Activated naive CD8-positive, alpha-beta T cell treated with anti-CD3 and anti-CD28 coated beads, Interleukin-2, amount 50 U/mL, for 24 hours (primary cell): ENCODE data around the gene NUF2.
"Not testable (repeated sequence)": the region's sequence is repeated elsewhere in the genome, so short reads cannot be mapped to it uniquely, and the experiment has no call there.

Source experiments
- ATAC-seq: fragments of 150-1000 bp; cut with Tn5 transposase; one replicate; pipeline ENCODE4 v1.10.0; 2021
- DNase-seq: peaks from one replicate; pipeline ENCODE4 v3.0.0; 2021
- H3K27ac Mint-ChIP-seq: one replicate; pipeline ENCODE4 v1.8.0; 2021; ENCODE audit warnings: mild to moderate bottlenecking, mixed read lengths
- H3K27me3 Mint-ChIP-seq: one replicate; pipeline ENCODE4 v1.8.0; 2021; ENCODE audit warnings: mixed read lengths
- H3K36me3 Mint-ChIP-seq: one replicate; pipeline ENCODE4 v1.8.0; 2021; ENCODE audit warnings: low read depth, mixed read lengths
- H3K4me1 Mint-ChIP-seq: one replicate; pipeline ENCODE4 v1.8.0; 2021; ENCODE audit warnings: mixed read lengths
- H3K4me3 Mint-ChIP-seq: one replicate; pipeline ENCODE4 v1.8.0; 2021; ENCODE audit warnings: mild to moderate bottlenecking, moderate library complexity, mixed read lengths
- H3K9me3 Mint-ChIP-seq: one replicate; pipeline ENCODE4 v1.8.0; 2021; ENCODE audit warnings: mixed read lengths

The NUF2 gene

GRCh38 chr1:163321311-163322305 lies at the start of gene NUF2:
Gene NUF2, plus strand, starts transcription at chr1:163321954. Its CDS starts 4,098 bp downstream, at chr1:163326052.
- H3K9me3 Mint-ChIP-seq = no peaks in the 10 kb centered on the region
- H3K27ac Mint-ChIP-seq = peak within 1 kb of the TSS; percentile 94
- H3K36me3 Mint-ChIP-seq = peaks cover 8% of the 10 kb centered on the region
- peak within 1 kb of the TSS; percentile 91 for H3K4me3 Mint-ChIP-seq
- ATAC-seq = peak; percentile 98
- H3K27me3 Mint-ChIP-seq = no peaks in the 10 kb centered on the region
- peak; percentile 96 for DNase-seq
- peaks cover 24% of the 10 kb centered on the region for H3K4me1 Mint-ChIP-seq

DNA sequence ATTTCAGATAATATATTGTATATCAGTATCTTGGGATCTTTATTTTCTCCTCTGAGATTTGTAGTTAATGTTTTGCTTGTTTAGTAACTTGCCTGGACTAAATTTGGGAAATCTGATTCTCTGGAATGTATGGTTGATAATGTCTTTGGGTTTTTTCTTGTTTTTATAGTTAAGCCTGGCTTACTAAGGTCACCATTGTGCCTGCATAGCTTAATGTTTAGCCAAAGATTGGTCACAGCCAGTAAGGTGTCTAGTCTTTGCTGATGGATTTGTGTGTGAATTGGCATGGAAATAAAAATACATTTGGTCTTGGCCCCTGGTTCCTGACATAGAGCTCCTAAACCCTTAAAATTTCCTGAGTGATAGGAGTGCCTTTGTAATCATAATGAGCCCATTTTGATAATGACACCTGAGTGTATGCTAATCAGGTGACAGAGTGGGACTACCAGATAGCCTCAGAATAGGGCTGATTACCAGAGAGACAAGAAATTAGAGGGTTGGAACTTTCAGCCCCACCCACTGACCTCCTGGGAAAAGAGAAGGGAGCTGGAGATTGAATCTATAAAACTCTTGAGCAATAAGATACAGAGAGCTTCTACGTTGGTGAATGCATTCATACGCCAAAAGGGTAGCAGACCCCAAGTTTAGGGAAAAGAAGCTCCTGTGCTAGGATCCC lies 47.9 kb upstream of the NUF2 start:
- Mint-ChIP-seq H3K9me3 (peaks cover 19% of the 10 kb centered on the region), H3K27ac (no peak overlapping the region), H3K36me3 (peaks cover 38% of the 10 kb centered on the region), H3K4me1 (peaks cover 11% of the 10 kb centered on the region), H3K27me3 (no peaks in the 10 kb centered on the region), H3K4me3 (no peak overlapping the region)
- ATAC-seq (no peak), DNase-seq (no peak)

GRCh38 chr1:163275222-163275621 lies 46.5 kb upstream of the NUF2 start:
- DNase-seq (no peak), ATAC-seq (no peak)
- peaks cover 11% of the 10 kb centered on the region for H3K4me1 Mint-ChIP-seq
- no peaks in the 10 kb centered on the region for H3K27me3 Mint-ChIP-seq
- H3K4me3 Mint-ChIP-seq = no peak overlapping the region
- H3K9me3 Mint-ChIP-seq = peaks cover 31% of the 10 kb centered on the region
- peaks cover 45% of the 10 kb centered on the region for H3K36me3 Mint-ChIP-seq
- no peak overlapping the region for H3K27ac Mint-ChIP-seq

DNA sequence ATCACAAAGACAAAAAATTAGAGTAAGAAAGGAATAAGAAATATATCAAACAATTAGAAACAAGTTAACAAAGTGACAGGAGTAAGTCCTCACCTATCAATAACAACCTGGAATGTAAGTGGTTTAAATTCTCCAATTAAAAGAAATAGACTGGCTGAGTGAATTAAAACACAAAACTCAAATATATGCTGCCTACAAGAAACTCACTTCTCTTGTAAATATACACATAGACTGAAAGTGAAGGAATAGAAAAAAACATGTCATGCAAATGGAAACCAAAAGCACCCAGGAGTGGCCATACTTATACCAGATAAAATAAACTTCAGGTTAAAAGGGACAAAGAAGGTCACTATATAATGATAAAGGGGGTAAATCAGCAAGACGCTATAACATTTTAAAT lies 43.2 kb upstream of the NUF2 start:
- H3K4me3 Mint-ChIP-seq = no peak overlapping the region
- DNase-seq (no peak), ATAC-seq (no peak)
- peaks cover 45% of the 10 kb centered on the region for H3K9me3 Mint-ChIP-seq
- H3K4me1 Mint-ChIP-seq = no peaks in the 10 kb centered on the region
- no peak overlapping the region for H3K27ac Mint-ChIP-seq
- no peaks in the 10 kb centered on the region for H3K27me3 Mint-ChIP-seq
- H3K36me3 Mint-ChIP-seq = peaks cover 63% of the 10 kb centered on the region

DNA sequence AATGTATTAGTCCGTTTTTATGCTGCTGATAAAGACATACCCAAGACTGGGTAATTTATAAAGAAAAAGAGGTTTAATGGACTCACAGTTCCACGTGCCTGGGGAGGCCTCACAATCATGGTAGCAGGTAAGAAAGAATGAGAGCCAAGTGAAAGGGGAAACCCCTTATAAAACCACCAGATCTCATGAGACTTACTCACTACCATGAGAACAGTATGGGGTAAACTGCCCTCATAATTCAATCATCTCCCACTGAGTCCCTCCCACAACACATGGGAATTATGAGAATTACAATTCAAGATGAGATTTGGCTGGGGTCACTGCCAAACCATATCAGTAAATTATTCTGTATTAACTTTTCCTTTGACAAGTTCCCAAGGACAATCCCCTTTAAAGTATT lies 36.9 kb upstream of the NUF2 start:
- DNase-seq, H3K4me1 Mint-ChIP-seq, H3K27ac Mint-ChIP-seq, H3K4me3 Mint-ChIP-seq, H3K27me3 Mint-ChIP-seq: not testable (repeated sequence)
- H3K9me3 Mint-ChIP-seq = peaks cover 17% of the 10 kb centered on the region
- peak; percentile 54 for ATAC-seq
- H3K36me3 Mint-ChIP-seq = peaks cover 33% of the 10 kb centered on the region

DNA sequence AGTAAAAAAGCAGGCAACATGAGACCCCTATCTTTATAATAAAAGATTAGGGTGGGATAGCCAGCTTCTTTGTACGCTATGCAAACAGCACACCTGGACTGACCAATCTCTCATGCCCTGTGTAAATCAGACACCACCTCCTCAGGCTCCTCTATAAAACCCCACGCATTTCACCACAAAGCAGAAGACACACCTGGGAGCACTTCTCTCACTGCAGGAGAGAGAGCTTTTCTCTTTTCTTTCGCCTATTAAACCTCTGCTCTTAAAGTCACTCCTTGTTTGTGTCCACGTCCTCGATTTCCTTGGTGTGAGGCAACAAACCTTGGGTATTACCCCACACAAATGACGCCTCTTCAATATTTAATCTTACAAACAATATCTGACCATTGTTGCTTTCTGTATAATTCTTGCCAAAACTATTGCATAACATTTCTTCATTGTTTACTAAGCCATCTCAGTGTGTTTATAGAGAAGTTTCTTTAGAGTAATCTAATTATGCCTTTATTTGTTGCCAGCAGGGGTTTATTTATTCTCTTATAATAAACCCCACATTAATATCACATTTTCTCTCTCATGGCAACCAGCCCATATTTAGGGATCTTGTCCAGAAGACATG lies 31.6 kb upstream of the NUF2 start:
- ATAC-seq (no peak), DNase-seq (no peak)
- Mint-ChIP-seq H3K9me3 (peaks cover 12% of the 10 kb centered on the region), H3K4me3 (no peak overlapping the region), H3K36me3 (peaks cover 30% of the 10 kb centered on the region), H3K27me3 (no peaks in the 10 kb centered on the region), H3K27ac (no peak overlapping the region), H3K4me1 (no peaks in the 10 kb centered on the region)

DNA sequence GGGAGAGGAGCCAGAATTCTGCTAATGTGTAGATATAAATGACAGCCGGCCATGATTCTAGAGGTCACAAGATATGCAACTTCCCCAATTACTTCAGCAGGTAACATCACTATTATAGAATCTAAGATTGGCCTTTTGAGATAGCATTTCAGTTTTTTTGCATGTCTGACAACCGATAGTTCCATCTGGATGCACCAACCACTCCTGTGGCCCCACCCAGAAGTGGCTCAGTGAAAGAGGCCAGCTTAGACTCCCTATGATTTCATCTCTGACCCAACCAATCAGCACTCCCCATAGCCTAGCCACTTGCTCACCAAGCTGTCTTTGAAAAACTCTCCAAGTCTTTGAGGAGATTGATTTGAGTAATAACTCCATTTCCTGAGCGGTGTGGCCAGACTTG lies 30.3 kb upstream of the NUF2 start:
- peaks cover 12% of the 10 kb centered on the region for H3K9me3 Mint-ChIP-seq
- no peak overlapping the region for H3K4me3 Mint-ChIP-seq
- no peaks in the 10 kb centered on the region for H3K27me3 Mint-ChIP-seq
- DNase-seq (no peak), ATAC-seq (no peak)
- peaks cover 30% of the 10 kb centered on the region for H3K36me3 Mint-ChIP-seq
- no peaks in the 10 kb centered on the region for H3K4me1 Mint-ChIP-seq
- H3K27ac Mint-ChIP-seq = no peak overlapping the region

DNA sequence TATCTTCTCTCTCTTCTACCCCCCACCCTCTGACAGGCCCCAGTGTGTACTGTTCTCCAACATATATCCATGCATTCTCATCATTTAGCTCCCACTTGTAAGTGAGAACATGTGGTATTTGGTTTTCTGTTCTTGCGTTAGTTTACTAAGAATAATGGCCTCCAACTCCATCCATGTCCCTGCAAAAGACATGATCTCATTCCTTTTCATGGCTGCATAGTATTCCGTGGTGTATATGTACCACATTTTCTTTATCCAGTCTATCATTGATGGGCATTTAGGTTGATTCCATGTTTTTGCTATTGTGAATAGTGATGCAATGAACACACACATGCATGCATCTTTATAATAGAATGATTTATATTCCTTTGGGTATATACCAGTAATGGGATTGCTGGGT lies 29.6 kb upstream of the NUF2 start:
- H3K4me3 Mint-ChIP-seq, H3K4me1 Mint-ChIP-seq, H3K27ac Mint-ChIP-seq, DNase-seq, H3K27me3 Mint-ChIP-seq, ATAC-seq: not testable (repeated sequence)
- Mint-ChIP-seq H3K36me3 (peaks cover 30% of the 10 kb centered on the region), H3K9me3 (peaks cover 12% of the 10 kb centered on the region)

DNA sequence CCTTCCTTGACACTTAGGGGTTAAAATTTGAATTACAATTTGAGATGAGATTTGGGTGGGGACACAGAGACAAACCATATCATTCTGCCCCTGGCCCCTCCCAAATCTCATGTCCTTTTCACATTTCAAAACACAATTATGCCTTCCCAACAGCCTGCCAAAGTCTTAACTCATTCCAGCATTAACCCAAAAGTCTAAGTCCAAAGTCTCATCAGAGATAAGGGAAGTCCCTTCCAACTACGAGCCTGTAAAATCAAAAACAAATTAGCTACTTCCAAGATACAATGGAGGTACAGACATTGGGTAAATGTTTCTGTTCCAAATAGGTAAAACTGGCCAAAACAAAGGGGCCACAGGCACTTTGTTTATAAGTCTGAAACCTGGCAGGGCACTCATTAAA lies 28.3 kb upstream of the NUF2 start:
- not testable (repeated sequence) for H3K27me3 Mint-ChIP-seq, H3K4me3 Mint-ChIP-seq, DNase-seq, H3K27ac Mint-ChIP-seq, H3K4me1 Mint-ChIP-seq, ATAC-seq
- H3K36me3 Mint-ChIP-seq = peaks cover 33% of the 10 kb centered on the region
- peaks cover 12% of the 10 kb centered on the region for H3K9me3 Mint-ChIP-seq

DNA sequence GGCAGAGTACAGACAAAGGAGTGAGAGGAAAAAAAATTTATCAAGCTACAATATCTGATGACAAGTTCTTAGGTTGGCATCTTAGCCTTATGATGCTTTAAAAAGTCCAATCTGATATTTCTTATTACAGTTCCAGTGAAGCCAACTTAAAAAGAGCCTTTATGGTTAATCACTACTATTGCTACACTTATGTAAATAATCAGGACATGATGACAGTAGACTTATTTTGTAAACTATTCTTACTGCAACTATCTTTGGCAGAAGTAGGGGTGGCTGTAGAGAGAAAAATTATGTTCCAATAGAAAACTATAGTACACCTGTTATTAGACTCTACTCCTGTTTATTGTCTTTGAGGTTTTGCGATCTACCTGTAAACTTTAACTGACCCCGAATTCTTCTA lies 25.8 kb upstream of the NUF2 start:
- Mint-ChIP-seq H3K4me1 (no peaks in the 10 kb centered on the region), H3K36me3 (peaks cover 34% of the 10 kb centered on the region), H3K27ac (no peak overlapping the region), H3K27me3 (no peaks in the 10 kb centered on the region), H3K9me3 (peaks cover 12% of the 10 kb centered on the region), H3K4me3 (no peak overlapping the region)
- ATAC-seq (no peak), DNase-seq (no peak)

- Mint-ChIP-seq H3K4me3 (no peak overlapping the region), H3K27ac (no peak overlapping the region), H3K9me3 (peaks cover 12% of the 10 kb centered on the region), H3K36me3 (peaks cover 35% of the 10 kb centered on the region), H3K4me1 (no peaks in the 10 kb centered on the region), H3K27me3 (no peaks in the 10 kb centered on the region)
- ATAC-seq (no peak), DNase-seq (no peak)
These were observed 25.1 kb upstream of the NUF2 start for GRCh38 chr1:163296504-163297263.

GRCh38 chr1:163298365-163298764 lies 23.4 kb upstream of the NUF2 start:
- Mint-ChIP-seq H3K4me1 (no peaks in the 10 kb centered on the region), H3K9me3 (peaks cover 3% of the 10 kb centered on the region), H3K27ac (no peak overlapping the region), H3K36me3 (peaks cover 25% of the 10 kb centered on the region), H3K4me3 (no peak overlapping the region), H3K27me3 (no peaks in the 10 kb centered on the region)
- DNase-seq (no peak), ATAC-seq (no peak)

DNA sequence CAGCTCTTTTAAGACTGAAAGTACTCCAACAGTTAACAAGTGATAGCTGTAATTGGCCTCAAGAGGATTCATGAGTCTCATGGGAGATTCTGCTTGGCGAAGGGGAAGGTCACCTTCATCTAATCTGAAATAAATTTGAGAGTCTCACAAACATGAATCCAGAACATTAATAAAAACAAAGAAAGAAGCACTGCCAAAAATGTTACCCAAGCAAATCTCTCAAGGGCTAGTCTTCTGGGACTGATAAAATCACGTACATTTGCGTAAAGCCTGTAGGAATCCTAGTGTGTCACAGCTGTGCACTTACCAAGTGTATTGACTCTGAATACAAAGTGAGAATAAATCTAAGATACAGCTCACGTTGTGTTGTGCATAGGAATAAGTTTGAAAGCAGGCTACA lies 21.2 kb upstream of the NUF2 start:
- Mint-ChIP-seq H3K4me3 (no peak overlapping the region), H3K27ac (no peak overlapping the region), H3K4me1 (no peaks in the 10 kb centered on the region), H3K27me3 (no peaks in the 10 kb centered on the region), H3K9me3 (no peaks in the 10 kb centered on the region), H3K36me3 (peaks cover 23% of the 10 kb centered on the region)
- no peak for ATAC-seq
- no peak for DNase-seq

DNA sequence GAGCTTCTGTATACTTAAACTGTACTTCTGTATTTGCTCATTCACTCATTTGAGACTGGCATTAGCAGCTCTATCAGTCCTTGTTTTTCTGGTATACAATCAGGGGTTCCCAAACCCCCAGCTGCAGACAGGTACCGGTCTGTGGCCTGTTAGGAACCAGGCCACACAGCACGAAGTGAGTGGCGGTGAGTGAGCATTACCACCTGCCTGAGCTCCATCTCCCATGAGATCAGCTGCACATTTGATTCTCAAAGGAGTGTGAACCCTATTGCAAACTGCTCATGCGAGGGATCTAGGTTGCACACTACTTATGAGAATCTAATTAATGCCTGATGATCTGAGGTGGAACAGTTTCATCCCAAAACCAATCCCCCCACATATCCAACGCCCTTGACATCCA lies 18.2 kb upstream of the NUF2 start:
- ATAC-seq (no peak), DNase-seq (no peak)
- no peak overlapping the region for H3K27ac Mint-ChIP-seq
- H3K4me3 Mint-ChIP-seq = no peak overlapping the region
- no peaks in the 10 kb centered on the region for H3K27me3 Mint-ChIP-seq
- H3K36me3 Mint-ChIP-seq = peaks cover 23% of the 10 kb centered on the region
- peaks cover 4% of the 10 kb centered on the region for H3K4me1 Mint-ChIP-seq
- H3K9me3 Mint-ChIP-seq = no peaks in the 10 kb centered on the region
